NCI-H187 (cell line): Measurements from ENCODE around the gene CCDC183.
A peak's percentile ranks its signal among the peaks of the same experiment; 100 is the strongest.
"Not testable (repeated sequence)": the region's sequence is repeated elsewhere in the genome, so short reads cannot be mapped to it uniquely, and the experiment has no call there.

Source experiments
- DNase-seq, 2 experiments: peaks; one replicate each; lab custom pipeline; 2025; lab: John Stamatoyannopoulos, UW

Gene CCDC183

DNA sequence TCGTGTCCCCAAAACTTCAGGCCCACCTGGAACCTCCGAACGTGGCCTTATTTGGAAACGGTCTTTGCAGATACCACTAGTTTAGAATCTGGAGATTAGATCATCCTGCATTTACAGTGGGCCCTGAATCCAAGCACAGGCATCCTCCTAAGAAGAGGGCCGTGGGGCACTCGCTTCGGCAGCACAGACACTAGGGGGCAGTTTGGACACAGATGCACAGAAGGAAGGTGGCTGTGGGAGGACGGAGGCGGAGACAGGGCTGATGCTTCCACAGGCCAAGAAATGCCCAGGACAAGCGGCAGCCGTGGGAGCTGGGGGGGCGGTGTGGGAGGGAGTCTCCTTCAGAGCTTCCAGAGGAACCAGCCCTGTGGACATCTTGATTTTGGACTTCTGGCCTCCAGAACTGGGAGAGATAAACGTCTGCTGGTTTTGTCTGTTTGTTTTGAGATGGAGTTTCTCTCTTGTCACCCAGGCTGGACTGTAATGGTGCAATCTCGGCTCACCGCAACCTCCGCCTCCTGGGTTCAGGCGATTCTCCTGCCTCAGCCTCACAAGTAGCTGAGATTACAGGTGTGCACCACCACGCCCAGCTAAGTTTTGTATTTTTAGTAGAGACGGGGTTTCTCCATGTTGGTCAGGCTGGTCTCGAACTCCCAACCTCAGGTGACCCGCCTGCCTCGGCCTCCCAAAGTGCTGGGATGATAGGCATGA is 35.1 kb upstream of the CCDC183 start:
- not testable (repeated sequence) for DNase-seq

DNA sequence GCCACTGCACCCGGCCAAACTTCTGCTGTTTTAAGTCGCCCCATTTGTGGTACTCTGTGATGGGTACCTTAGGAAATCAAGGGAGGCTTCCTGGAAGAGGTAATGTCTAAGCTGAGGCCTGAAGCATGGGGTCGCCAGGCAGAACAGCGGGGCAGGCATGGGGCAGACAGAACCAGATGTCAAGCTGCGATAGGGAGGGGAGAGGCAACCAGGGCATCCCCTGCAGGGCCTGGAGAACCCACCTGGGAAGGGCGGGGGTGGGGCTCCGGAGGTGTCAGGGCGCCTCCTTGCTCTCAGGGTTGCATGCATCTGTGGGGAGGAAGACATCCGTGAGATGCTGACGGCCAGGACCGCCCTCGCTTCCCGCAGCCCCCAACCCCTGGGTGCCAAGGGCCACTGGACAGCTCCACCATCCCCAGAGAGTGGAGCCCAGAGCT is 34.6 kb upstream of the CCDC183 start:
- no peak for DNase-seq

DNA sequence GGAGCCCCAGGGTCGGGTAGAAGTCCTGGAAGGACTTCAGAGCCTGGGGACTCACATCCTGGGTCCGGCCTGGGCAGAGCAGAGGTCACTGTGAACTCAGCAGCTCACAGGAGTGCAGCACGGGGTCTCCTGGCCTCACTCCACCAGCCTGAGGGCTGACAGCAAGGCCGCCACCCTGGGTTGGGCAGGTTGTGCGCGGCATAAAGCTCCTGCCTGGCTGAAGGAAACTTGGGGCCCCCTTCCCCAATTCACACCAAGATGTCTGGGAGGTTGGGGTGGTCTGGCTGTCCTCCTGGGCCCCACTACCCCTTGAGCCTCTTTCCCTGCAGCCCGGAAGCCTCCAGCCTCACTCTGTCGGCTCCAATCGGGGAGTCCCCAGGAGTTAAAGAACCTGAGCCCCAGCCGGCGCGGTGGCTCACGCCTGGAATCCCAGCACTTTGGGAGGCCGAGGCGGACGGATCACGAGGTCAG is 33.9 kb upstream of the CCDC183 start:
- no peak for DNase-seq

DNA sequence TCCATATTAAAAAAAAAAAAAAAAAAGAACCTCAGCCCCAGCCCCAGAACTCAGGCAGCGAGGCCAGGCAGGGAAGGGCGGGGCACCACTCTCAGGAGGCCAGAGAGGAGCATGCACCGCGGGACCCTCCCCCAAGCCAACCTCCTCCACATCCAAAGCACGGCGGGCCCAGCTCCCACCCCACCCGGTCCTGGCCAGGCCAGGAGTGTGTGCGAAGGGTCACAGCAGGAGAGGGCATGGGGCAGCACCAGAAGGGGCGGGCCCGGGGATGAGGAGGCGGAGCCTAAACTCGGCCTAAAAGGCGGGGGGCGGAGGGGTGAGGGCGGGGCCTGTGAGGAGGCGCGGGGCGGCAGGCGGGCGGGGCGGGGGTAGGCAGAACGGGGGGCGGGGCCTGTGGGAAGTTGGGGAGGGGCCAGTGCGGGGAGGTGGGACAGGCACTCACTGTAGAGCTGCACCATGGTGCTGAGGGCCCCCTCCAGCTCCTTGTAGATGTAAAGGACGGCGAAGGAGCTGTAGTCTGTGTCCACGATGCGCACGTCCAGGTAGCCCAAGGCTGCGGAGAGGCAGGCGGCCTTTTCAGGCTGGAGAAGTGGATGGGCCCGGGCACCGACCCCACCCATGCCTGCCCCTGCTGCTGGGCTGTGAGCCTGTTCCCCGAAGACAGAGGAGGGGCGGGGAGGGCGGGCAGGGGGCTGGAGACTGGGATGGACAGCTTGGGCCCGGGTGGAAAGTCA is 33.1 kb upstream of the CCDC183 start:
- DNase-seq: peak in 1 of 2 experiments; percentile 20

DNA sequence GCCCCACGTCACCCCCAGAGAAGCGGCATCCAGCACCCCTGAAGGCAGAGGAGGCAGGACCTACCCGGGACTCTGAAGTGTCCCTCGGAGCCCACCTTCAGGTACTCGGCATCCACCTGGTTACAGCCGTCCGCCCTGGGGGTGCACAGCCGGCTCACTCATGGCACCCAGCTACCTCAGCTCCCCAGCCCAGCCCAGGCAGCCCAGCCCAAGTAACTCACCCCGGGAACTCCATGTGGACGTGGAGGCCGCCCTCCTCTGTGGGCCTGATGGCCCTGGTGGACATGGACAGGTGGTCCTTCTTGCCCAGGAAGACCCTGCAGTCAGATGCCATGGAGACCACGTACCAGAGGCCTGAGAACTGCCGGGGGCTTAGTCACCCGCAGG is 32.5 kb upstream of the CCDC183 start:
- no peak for DNase-seq

DNA sequence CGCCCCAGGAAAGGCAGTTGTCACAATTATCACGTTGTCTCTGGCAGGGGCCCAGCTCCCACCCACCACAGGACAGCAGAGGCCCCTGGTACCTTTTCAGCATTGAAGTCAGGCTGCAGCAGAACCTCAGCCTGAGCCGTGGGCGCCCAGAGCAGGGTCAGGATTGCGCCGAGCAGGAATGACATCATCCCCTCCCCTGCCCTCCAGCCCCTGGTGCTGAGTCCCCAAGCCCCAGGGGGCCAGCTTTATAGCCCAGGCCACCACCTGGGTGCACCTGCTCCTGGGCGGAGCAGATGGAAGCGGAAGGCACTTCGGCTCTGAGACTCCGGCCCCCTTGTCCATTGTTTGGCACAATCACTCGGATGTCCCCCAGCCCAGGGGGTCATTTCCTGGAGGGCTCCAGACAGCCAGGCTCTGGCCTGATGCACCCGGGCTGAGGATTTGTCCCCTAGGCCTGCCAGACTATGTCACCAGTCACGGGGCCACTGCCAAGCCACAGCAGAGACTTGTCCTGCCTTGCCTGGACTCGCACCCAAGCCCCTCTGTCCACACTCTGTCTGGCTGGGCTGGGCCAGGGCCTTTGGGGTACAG is 31.7 kb upstream of the CCDC183 start, which contains the start of gene LCN15:
Gene LCN15, minus strand, starts transcription at position 218 of the 591 bp plus-strand sequence. Its CDS starts 30 bp downstream, at position 188.
- no peak for DNase-seq

DNA sequence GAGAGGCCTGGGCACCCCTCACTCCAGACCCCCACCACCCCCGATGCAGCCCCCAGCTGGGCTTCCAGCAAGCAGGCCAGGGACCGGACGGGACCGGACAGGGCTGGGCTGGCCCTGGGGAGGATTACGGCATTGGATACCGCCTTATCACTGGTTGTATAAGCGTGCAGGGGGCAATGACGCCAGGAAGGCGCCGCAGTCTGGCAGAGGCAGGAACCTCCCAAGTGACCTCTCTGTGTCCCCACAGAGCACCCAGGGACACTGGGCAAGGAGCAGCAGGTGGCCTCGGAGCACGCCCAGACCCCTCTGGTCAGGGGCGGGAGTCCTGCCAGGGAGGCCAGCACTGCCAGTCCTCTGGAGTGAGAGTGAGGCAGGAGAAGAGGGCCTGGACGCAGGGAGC is 31.1 kb upstream of the CCDC183 start:
- DNase-seq: no peak

DNA sequence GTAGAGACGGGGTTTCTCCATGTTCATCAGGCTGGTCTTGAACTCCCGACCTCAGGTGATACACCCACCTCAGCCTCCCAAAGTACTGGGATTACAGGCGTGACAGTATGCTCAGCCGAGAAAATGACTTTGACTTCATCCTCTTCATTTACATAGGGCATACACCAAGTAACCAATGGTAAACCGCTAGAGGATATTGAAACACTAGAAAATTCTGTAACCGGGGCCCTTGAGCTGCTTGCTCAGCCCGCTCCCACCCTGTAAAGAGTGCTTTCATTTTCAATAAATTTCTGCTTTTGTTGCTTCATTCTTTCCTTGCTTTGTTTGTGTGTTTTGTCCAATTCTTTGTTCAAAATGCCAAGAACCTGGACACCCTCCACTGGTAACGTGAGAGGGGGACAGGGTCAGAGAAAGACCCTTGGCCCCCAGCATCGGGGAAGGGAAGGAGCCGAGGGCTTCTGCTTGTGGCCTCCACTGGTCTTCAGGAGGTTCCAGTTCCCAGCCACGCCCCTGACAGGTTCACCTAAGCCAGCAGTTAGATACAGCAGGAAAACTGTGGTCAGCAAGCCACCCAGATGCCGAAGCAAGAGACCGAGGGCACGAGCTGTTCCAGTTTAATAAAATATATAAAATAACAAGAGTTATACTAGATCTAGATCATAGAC is 30.3 kb upstream of the CCDC183 start:
- DNase-seq: not testable (repeated sequence)

DNA sequence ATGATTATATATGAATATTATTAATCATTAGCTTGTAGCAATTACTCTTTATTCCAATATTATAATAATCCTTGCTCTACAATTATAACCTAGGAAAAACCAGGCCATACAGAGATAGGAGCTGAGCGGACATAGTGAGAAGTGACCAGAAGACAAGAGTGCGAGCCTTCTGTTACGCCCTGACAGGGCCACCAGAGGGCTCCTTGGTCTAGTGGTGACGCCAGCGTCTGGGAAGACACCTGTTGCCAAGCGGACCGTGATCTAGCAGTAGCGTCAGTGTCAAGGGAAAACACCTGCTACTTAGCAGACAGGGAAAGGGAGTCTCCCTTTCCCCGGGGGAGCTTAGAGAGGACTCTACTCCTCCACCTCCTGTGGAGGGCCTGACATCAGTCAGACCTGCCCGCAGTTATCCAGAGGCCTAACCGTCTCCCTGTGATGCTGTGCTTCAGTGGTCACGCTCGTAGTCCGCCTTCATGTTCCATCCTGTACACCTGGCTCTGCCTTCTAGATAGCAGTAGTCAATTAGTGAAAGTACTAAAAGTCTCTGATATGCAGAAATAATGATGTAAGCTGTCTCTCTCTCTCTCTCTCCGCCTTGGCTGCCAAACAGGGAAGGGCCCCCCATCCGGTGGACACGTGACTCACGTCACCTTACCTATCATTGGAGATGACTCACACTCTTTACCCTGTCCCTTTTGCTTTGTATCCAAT is 29.6 kb upstream of the CCDC183 start:
- not testable (repeated sequence) for DNase-seq

DNA sequence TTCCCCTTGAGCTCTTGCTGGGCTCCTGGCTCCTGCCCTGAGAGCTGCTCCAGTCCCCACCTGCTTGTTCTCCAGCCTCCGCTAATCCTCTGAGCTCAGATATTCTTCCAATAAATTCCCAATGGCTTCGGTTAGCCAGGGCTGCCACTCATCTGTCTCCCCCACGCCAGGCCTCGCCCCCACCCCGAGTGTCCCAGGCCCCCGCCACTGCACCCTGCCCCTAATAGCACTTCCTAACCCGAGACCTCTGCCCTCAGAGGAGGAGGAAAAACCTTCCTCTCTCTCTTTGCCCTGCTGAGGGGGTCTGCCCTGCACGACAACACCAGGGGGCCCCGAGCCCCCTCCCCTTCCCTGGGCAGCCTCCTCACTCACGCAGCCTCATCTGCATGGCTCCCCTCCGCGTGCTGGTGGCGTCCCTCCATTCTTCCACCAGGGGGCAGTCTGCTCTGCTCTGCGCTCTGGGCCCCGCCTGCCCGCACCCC is 26.4 kb upstream of the CCDC183 start:
- no peak for DNase-seq

DNA sequence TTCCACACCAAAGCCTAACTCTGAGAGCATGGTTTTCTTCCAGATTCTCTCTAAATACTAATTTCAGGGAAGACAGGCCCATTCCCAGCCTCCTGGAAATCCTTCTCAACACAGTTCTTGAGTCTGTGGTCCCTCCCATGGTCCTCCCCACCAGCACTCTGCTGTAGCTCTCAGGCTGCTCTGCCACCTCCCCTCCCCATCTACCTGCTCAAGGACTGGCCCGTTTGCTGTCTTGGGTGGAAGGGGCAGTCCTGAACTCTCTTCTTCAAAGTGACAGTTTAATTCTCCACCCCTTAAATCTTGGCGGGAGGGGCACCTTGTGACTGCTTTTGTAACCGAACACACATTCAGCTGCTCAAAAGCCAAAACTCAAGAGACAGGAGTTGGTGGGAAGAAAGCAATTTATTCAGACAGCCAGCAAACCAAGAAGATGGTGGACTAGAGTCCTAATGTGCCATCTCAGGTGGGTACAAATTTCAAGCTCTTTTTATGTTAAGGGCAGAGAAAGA is 24.2 kb upstream of the CCDC183 start:
- DNase-seq: no peak

DNA sequence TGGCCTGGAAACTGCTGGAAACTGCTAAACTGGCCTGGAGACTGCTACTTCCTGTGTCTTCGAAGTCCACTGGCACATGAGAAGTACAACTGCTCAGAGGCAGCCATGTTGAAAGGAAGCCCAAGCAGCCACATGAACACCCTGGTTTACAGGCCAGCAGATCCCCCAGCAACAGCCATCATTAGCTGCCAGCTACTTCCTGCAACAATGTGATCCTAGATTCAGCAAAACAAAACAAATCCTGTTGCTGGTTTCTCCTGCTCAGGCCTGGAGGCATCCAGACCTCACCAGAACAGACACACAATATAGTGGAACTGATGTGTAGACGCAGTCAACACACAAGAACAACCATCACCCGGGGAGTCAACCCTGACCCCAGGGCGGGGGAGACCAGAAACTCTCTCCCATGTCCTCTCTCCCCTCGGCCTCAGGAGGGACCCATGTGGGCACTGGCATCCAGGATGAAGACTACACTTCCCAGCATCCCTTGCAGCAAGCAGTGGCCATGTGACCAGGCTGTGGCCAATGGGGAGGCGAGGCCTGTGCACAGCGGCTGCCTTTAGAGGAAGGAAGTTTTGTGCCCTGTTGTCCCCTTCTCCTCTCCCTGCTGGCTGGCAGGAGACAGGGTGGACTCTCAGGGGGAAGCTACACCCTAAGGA is 22.6 kb upstream of the CCDC183 start:
- DNase-seq: no peak

DNA sequence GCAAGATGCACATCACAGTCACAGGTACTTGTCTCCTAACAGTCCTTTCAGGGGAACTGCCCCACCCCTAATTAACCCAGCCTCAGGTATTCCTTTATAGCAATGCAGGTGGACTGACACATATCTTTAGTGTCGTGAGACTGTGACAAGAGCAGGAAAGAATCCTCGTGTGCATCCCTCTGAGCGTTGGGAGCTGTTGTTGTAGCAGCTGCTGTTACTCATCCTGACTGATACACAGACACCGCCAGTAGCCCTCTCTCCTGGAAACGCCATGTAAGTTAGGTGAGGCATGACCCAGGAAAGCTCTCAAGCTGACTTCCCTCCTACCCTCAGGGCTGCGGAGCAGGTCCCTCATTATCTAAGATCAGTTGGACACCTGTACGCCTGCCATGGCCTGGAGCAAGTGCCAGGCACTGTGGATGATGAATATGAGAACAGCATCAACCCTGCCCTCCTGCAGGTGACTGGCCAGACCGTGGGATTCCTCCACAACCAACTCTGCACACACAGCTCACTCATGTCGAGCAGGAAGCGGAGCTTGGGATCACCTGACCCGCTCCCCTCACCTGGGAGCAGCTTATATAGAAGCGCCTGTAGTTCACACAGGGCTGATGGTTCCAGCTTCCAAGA is 21.6 kb upstream of the CCDC183 start:
- DNase-seq: no peak

DNA sequence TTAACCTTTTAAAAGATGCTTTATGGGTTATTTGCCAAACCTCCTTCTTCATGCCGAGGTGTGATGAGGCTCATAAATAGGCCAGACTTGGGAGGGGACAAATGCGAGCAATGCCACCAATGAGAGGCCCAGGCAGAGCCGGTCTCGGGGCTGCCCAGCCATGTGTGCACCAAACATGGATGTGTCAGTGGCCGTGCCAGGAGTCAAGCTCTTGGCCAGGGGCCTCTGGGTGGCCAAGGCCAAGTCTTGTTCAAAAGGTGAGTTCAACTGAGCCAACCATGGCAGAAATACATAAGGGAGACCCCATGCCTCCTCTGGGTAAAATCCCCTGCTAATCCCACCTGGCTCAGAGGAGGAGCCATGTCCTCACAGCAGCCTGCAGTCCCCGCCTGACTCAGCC is 20.9 kb upstream of the CCDC183 start:
- no peak for DNase-seq

DNA sequence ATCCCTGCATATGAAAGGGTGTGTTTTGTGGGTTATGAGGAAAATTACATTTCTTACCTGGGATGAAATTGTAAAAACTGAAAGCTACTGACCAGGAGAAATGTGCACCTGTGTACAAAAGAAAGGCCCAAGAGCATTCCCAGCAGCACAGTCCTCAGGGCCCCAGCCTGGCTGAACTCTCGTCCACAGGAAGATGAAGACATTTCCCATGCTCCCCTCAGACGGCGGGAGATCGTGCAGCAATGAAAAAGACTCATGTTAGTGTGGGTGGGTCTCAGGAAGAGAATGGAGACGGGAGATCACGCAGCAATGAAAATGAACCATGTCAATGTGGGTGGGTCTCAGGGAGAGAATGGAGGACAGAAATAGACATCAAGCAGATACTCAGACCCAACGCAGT is 19.2 kb upstream of the CCDC183 start:
- DNase-seq: no peak

DNA sequence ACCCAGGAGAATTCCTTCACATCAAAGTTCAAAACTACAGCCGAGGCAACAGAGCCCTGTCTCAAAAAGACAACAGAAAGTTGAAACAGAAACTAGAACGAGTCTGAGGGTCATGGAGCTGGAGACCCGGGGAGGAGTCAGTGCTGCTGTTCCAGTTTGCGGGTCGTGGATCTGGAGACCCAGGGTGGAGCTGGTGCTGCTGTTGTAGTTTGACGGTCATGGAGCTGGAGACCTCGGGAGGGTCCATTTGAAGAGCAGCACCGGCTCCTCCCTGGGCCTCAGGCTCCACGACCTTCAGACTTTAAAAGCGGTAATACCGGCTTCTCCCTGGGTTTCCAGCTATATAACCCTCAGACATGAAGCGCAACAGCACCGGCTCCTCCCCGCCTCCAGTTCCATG is 18.8 kb upstream of the CCDC183 start:
- no peak for DNase-seq

DNA sequence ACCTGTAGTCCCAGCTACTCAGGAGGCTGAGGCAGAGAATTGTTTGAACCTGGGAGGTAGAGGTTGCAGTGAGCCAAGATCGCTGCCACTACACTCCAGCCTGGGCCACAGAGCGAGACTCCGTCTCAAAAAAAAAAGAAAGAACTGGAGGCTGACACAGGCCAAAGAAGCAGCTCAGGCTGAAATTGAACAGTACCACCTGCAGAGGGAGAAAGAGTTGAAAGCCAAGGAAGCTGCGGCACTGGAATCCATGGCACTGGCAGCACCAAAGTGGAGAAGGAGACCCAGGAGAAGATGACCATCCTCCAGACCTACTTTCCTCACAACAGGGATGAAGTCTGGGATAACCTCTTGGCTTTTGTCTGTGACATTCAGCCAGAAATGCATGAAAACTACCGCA is 16.3 kb upstream of the CCDC183 start:
- no peak for DNase-seq

DNA sequence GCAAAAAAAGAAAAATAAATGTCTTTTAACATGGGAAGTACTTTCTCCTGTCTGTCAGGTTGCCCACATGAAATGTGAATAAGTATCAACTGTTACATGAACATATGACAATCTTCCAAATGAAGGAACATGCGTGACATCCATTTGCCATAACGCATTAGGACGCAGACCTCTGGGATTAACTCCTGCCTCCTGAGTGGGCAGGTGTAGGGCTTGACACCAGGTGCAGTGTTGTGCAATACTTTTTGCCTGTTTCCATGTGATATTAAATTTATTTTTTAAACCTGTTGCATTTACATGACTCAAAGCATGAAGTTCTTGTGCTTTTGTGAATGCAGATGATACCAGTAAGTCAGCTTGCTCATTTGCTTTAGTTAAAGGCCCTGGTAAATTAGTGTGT is 13.7 kb upstream of the CCDC183 start:
- no peak for DNase-seq

DNA sequence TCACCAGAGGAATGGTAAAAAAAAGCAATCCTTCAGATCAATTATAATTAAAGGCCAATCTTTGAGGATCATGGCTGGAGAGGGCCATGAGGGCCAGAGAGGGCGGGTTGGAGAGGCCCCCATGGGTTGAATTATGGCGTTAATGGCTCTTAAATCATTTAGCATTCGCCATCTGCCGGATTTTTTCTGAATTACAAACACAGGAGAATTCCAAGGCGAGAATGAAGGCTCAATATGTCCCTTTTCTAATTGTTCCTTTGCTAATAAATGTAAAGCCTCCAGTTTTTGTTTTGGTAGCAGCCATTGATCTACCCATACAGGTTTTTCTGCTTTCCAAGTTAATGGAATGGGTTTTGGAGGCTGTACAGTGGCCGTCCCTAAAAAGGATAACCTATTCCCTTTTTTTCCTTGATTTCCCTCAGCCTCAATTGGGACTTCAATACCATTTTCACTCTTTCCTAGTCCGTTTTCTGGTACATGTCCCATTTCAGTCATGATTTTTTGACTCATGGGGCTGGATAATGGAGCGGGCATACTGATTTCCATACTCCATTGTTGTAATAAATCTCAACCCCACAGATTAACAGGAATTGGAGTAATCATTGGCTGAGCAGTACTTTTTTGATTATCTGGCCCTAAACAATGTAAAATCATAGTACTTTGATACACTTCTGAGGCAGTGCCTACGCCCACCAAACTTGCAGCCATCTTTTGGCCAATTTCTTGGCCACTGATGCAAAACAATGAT is 11.7 kb upstream of the CCDC183 start:
- no peak for DNase-seq

DNA sequence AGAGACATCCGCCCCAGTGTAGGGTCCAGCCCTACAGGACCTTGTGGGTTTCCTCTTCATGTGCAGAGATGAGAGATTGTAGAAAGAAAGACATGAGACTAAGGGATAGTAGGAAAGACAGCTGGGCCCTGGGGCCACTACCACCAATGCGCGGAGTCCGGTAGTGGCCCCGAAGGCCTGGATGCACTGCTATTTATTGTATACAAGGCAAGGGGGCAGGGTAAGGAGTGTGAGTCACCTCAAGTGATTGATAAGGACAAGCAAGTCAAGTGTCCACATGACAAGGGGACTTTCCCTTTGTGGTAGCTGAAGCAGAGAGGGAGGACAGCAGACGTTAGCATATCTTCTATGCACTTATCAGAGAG is 11.2 kb upstream of the CCDC183 start:
- DNase-seq: no peak
